Neural cell (in vitro differentiated cells): ENCODE results near the gene FA2H. TPM values are rescaled to one million over a fixed set of nuclear protein-coding genes. Genes with fewer than 3 reads are reported as not detected.

ENCODE experiments used
- H2AFZ ChIP-seq: fragments of 200-600, 300-800 bp; sonication (generic), shearing (Covaris generic); 2 replicates; pipeline ENCODE4 v1.6.0; 2014; ENCODE audit warnings: low read depth, mild to moderate bottlenecking, antibody characterized with exemption, low read length, moderate library complexity
- H3F3A ChIP-seq: fragments of 200-600 bp; shearing (Covaris generic); 2 replicates; pipeline ENCODE4 v1.6.1; 2016; ENCODE audit warnings: mild to moderate bottlenecking, moderate library complexity, mixed read lengths, antibody characterized with exemption, low read length; ENCODE audit not compliant: insufficient read depth, poor library complexity, severe bottlenecking
- H3K27ac ChIP-seq: fragments of 200-600, 300-800 bp; sonication (generic), shearing (Covaris generic); 2 replicates; pipeline ENCODE4 v1.5.1; 2014; ENCODE audit warnings: mild to moderate bottlenecking, low read length, moderate library complexity
- H3K27me3 ChIP-seq: fragments of 300-800, 200-600 bp; sonication (generic), shearing (Covaris generic); 2 replicates; pipeline ENCODE4 v1.6.0; 2014; ENCODE audit warnings: mild to moderate bottlenecking, low read depth, low read length, moderate library complexity; ENCODE audit not compliant: insufficient read depth
- H3K36me3 ChIP-seq: fragments of 300-800, 200-600 bp; sonication (generic), shearing (Covaris generic); 2 replicates; pipeline ENCODE4 v1.5.1; 2014; ENCODE audit warnings: mild to moderate bottlenecking, antibody characterized with exemption, low read length, moderate library complexity; ENCODE audit not compliant: insufficient read depth
- H3K4me2 ChIP-seq: fragments of 300-800, 200-600 bp; sonication (generic), shearing (Covaris generic); 2 replicates; pipeline ENCODE4 v1.6.0; 2014; ENCODE audit warnings: mild to moderate bottlenecking, low read length
- H3K4me3 ChIP-seq: fragments of 300-800, 200-600 bp; sonication (generic), shearing (Covaris generic); 2 replicates; pipeline ENCODE4 v1.5.1; 2014; ENCODE audit warnings: mild to moderate bottlenecking, low read length, moderate library complexity
- H3K79me2 ChIP-seq: fragments of 200-600 bp; shearing (Covaris generic); replicated peaks from 2 replicates; pipeline ENCODE4 v1.6.0; 2014; ENCODE audit warnings: mild to moderate bottlenecking, low read length, moderate library complexity; ENCODE audit not compliant: insufficient read depth
- H3K9ac ChIP-seq: fragments of 300-800, 200-600 bp; sonication (generic), shearing (Covaris generic); 2 replicates; pipeline ENCODE4 v1.6.1; 2016; ENCODE audit warnings: mild to moderate bottlenecking, low read length, mixed read lengths
- H3K9me2 ChIP-seq: fragments of 200-600 bp; shearing (Covaris generic); 2 replicates; pipeline ENCODE4 v1.6.1; 2016; ENCODE audit warnings: mild to moderate bottlenecking, low read length, mixed read lengths; ENCODE audit not compliant: insufficient read depth
- H3K9me3 ChIP-seq: fragments of 200-600, 300-800 bp; sonication (generic), shearing (Covaris generic); 2 replicates; pipeline ENCODE4 v1.6.1; 2016; ENCODE audit warnings: mild to moderate bottlenecking, mixed run types, low read length, moderate library complexity, mixed read lengths
- H4K20me1 ChIP-seq: fragments of 200-600 bp; shearing (Covaris generic); 2 replicates; pipeline ENCODE4 v1.6.1; 2016; ENCODE audit warnings: mild to moderate bottlenecking, mixed run types; ENCODE audit not compliant: insufficient read depth
- EP300 ChIP-seq: fragments of 450-650 bp; conservative IDR thresholded peaks from 2 replicates; pipeline ENCODE4 v1.6.1; 2014; ENCODE audit warnings: antibody characterized with exemption, mild to moderate bottlenecking, moderate library complexity; ENCODE audit not compliant: poor library complexity, severe bottlenecking
- EZH2 ChIP-seq: fragments of 200-600, 300-800 bp; shearing (Covaris generic), sonication (generic); IDR thresholded peaks from 2 replicates; pipeline ENCODE4 v1.6.1; 2014; ENCODE audit warnings: antibody characterized with exemption, low read length, borderline replicate concordance, mild to moderate bottlenecking; ENCODE audit not compliant: insufficient read depth, poor library complexity, severe bottlenecking
- MXI1 ChIP-seq: fragments of 450-650 bp; conservative IDR thresholded peaks from 2 replicates; pipeline ENCODE4 v1.6.1; 2014; ENCODE audit warnings: antibody characterized with exemption, mild to moderate bottlenecking; ENCODE audit not compliant: poor library complexity, severe bottlenecking
- POLR2AphosphoS5 ChIP-seq: IDR thresholded peaks from 2 replicates; pipeline ENCODE4 v1.6.1; 2012
- RAD21 ChIP-seq: fragments of 450-650 bp; conservative IDR thresholded peaks from 2 replicates; pipeline ENCODE4 v1.6.1; 2014; ENCODE audit warnings: antibody characterized with exemption, mild to moderate bottlenecking, moderate library complexity
- SMC3 ChIP-seq: fragments of 450-650 bp; conservative IDR thresholded peaks from 2 replicates; pipeline ENCODE4 v1.6.1; 2014; ENCODE audit warnings: antibody characterized with exemption, mild to moderate bottlenecking, moderate library complexity; ENCODE audit not compliant: poor library complexity
- TAF1 ChIP-seq: IDR thresholded peaks from 2 replicates; pipeline ENCODE4 v1.6.1; 2012; ENCODE audit warnings: low read depth
- polyA plus RNA-seq: library from polyadenylated mRNA; depleted of rRNA; stranded (reverse); fragments of >200 nt; gene quantifications from 2 replicates; pipeline ENCODE4 v1.2.3, GENCODE V29; 2014
- TF ChIP-seq, protein P1 (sequence below): fragments of 450-650 bp; IDR thresholded peaks from 2 replicates; pipeline ENCODE4 v1.5.1; 2014; ENCODE audit warnings: antibody characterized with exemption, mild to moderate bottlenecking, moderate library complexity; ENCODE audit not compliant: poor library complexity, severe bottlenecking
- TF ChIP-seq, protein P2 (sequence below): IDR thresholded peaks from 2 replicates; pipeline ENCODE4 v1.6.1; 2012; ENCODE audit warnings: borderline replicate concordance

FA2H gene
- polyA plus RNA-seq, 1 donor from 2014 or later: not detected

DNA sequence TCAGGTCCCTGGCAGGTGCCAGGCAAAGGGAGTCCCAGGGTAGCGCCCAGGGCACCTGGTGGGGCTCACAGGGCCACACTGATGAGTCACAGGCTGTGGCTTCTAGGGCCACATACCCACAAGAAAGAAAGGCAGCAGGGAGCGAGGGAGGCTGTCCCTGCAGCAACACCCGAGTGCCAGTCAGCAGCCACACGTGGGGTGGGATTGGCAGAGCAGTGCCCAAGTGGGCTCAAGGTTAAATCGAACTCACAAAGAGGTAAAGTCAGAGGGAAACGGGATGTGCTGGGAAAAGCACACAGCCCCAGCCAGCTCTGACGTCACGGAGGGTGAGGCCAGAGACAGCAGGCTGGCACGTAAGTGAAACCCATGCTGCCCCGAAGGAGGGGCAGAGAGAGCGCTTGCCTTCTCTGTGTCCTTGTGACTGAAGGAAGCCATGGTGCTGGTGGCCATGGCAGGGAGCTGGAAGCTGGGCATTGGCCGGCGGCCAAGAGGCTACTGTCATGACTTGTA is 33.8 kb downstream of the FA2H start:
- Histone ChIP-seq H4K20me1 (no peaks in the 10 kb centered on the region), H3F3A (no peaks in the 10 kb centered on the region), H3K9me2 (no peaks in the 10 kb centered on the region), H3K79me2 (no peaks in the 10 kb centered on the region), H3K9ac (no peak overlapping the region), H3K36me3 (no peaks in the 10 kb centered on the region), H2AFZ (no peak overlapping the region), H3K4me3 (no peak overlapping the region), H3K27ac (no peak overlapping the region), H3K27me3 (no peaks in the 10 kb centered on the region), H3K4me2 (no peak overlapping the region), H3K9me3 (no peaks in the 10 kb centered on the region)
- TF ChIP-seq MXI1: no peak
- no peak for TF ChIP-seq EZH2
- no peak for TF ChIP-seq TAF1
- no peak for TF ChIP-seq POLR2AphosphoS5
- TF ChIP-seq, protein P1, sequence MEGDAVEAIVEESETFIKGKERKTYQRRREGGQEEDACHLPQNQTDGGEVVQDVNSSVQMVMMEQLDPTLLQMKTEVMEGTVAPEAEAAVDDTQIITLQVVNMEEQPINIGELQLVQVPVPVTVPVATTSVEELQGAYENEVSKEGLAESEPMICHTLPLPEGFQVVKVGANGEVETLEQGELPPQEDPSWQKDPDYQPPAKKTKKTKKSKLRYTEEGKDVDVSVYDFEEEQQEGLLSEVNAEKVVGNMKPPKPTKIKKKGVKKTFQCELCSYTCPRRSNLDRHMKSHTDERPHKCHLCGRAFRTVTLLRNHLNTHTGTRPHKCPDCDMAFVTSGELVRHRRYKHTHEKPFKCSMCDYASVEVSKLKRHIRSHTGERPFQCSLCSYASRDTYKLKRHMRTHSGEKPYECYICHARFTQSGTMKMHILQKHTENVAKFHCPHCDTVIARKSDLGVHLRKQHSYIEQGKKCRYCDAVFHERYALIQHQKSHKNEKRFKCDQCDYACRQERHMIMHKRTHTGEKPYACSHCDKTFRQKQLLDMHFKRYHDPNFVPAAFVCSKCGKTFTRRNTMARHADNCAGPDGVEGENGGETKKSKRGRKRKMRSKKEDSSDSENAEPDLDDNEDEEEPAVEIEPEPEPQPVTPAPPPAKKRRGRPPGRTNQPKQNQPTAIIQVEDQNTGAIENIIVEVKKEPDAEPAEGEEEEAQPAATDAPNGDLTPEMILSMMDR: no peak
- no peak for TF ChIP-seq EP300
- no peak for TF ChIP-seq SMC3
- no peak for TF ChIP-seq RAD21
- TF ChIP-seq, protein P2, sequence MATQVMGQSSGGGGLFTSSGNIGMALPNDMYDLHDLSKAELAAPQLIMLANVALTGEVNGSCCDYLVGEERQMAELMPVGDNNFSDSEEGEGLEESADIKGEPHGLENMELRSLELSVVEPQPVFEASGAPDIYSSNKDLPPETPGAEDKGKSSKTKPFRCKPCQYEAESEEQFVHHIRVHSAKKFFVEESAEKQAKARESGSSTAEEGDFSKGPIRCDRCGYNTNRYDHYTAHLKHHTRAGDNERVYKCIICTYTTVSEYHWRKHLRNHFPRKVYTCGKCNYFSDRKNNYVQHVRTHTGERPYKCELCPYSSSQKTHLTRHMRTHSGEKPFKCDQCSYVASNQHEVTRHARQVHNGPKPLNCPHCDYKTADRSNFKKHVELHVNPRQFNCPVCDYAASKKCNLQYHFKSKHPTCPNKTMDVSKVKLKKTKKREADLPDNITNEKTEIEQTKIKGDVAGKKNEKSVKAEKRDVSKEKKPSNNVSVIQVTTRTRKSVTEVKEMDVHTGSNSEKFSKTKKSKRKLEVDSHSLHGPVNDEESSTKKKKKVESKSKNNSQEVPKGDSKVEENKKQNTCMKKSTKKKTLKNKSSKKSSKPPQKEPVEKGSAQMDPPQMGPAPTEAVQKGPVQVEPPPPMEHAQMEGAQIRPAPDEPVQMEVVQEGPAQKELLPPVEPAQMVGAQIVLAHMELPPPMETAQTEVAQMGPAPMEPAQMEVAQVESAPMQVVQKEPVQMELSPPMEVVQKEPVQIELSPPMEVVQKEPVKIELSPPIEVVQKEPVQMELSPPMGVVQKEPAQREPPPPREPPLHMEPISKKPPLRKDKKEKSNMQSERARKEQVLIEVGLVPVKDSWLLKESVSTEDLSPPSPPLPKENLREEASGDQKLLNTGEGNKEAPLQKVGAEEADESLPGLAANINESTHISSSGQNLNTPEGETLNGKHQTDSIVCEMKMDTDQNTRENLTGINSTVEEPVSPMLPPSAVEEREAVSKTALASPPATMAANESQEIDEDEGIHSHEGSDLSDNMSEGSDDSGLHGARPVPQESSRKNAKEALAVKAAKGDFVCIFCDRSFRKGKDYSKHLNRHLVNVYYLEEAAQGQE: no peak

DNA sequence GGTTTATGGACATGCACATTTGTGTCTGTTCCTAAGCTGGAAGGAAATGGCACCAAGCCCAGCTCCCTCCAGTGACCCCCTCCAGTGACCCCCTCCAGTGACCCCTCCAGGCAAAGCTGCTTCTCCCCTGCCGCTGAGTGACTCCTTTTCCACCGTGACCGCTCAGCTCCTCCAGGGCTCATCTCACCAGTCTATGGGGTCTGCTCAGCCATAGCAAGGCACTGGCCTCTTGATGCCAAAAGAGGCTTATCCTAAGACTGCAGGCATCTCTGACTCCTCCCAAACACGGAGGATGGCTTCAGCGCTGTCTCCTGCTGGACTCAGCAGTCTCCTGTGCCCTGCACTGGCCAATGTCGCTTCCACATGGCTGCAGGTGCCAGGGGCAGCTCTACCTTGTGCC is 35.3 kb downstream of the FA2H start:
- Histone ChIP-seq H2AFZ (no peak overlapping the region), H3F3A (no peaks in the 10 kb centered on the region), H3K36me3 (no peaks in the 10 kb centered on the region), H3K27me3 (no peaks in the 10 kb centered on the region), H3K9ac (no peak overlapping the region), H3K4me3 (no peak overlapping the region), H3K9me3 (no peaks in the 10 kb centered on the region), H3K79me2 (no peaks in the 10 kb centered on the region), H4K20me1 (no peaks in the 10 kb centered on the region), H3K9me2 (no peaks in the 10 kb centered on the region), H3K4me2 (no peak overlapping the region), H3K27ac (no peak overlapping the region)
- TF ChIP-seq, protein P2: no peak
- TF ChIP-seq, protein P1: no peak
- no peak for TF ChIP-seq EP300
- TF ChIP-seq TAF1: no peak
- no peak for TF ChIP-seq RAD21
- TF ChIP-seq EZH2: no peak
- TF ChIP-seq MXI1: no peak
- TF ChIP-seq SMC3: no peak
- TF ChIP-seq POLR2AphosphoS5: no peak
